HEK293T (cell line): ENCODE measurements around the gene PHF5A.
"Not testable (repeated sequence)": the region's sequence is repeated elsewhere in the genome, so short reads cannot be mapped to it uniquely, and the experiment has no call there.

Source experiments
- ARNT ChIP-seq: fragments of 450-650 bp; IDR thresholded peaks from 2 replicates; pipeline ENCODE4 v1.6.1; 2017; ENCODE audit warnings: mild to moderate bottlenecking
- BHLHE40 ChIP-seq: fragments of 450-650 bp; IDR thresholded peaks from 2 replicates; pipeline ENCODE4 v1.6.1; 2016; ENCODE audit warnings: mild to moderate bottlenecking, moderate library complexity, borderline replicate concordance
- CTBP1 ChIP-seq: fragments of 450-650 bp; IDR thresholded peaks from 2 replicates; pipeline ENCODE4 v1.6.1; 2016; ENCODE audit warnings: borderline replicate concordance
- ELF4 ChIP-seq: fragments of 450-650 bp; IDR thresholded peaks from 2 replicates; pipeline ENCODE4 v1.6.1; 2017; ENCODE audit warnings: antibody characterized with exemption
- FOXA1 ChIP-seq: fragments of 450-650 bp; IDR thresholded peaks from 2 replicates; pipeline ENCODE4 v1.6.1; 2016; ENCODE audit warnings: mild to moderate bottlenecking
- FOXK2 ChIP-seq: fragments of 450-650 bp; IDR thresholded peaks from 2 replicates; pipeline ENCODE4 v1.6.1; 2016; ENCODE audit warnings: mild to moderate bottlenecking
- FOXM1 ChIP-seq: fragments of 450-650 bp; IDR thresholded peaks from 2 replicates; pipeline ENCODE4 v1.6.1; 2017; ENCODE audit warnings: mild to moderate bottlenecking, borderline replicate concordance
- HDGF ChIP-seq: fragments of 450-650 bp; IDR thresholded peaks from 2 replicates; pipeline ENCODE4 v1.6.1; 2017; ENCODE audit warnings: antibody characterized with exemption, borderline replicate concordance
- L3MBTL2 ChIP-seq: fragments of 450-650 bp; conservative IDR thresholded peaks from 2 replicates; pipeline ENCODE4 v1.6.1; 2016; ENCODE audit warnings: mild to moderate bottlenecking
- NFRKB ChIP-seq: fragments of 450-650 bp; IDR thresholded peaks from 2 replicates; pipeline ENCODE4 v1.6.1; 2016; ENCODE audit warnings: mild to moderate bottlenecking, moderate library complexity
- PKNOX1 ChIP-seq: fragments of 450-650 bp; IDR thresholded peaks from 2 replicates; pipeline ENCODE4 v1.6.1; 2016
- SP1 ChIP-seq: fragments of 450-650 bp; IDR thresholded peaks from 2 replicates; pipeline ENCODE4 v1.6.1; 2017
- SUZ12 ChIP-seq: fragments of 450-650 bp; IDR thresholded peaks from 2 replicates; pipeline ENCODE4 v1.6.1; 2016; ENCODE audit warnings: mild to moderate bottlenecking
- TARDBP ChIP-seq: fragments of 450-650 bp; IDR thresholded peaks from 2 replicates; pipeline ENCODE4 v1.6.1; 2016

- not testable (repeated sequence) for TF ChIP-seq PKNOX1, TARDBP, L3MBTL2, HDGF, NFRKB, FOXK2, ELF4, CTBP1, BHLHE40, ARNT, SP1, SUZ12, FOXM1, FOXA1
Observed at GRCh38 chr22:41433480-41433879, 35.0 kb downstream of the PHF5A start.
